Tibial artery (tissue), 4 donors: Measurements from ENCODE around the gene C3orf80.
"Not testable (repeated sequence)": the region's sequence is repeated elsewhere in the genome, so short reads cannot be mapped to it uniquely, and the experiment has no call there.

ENCODE experiments used
- DNase-seq, 2 donors: peaks; one replicate each; pipeline ENCODE4 v3.0.0-alpha.2; 2019
- H3K27ac ChIP-seq, 2 donors: fragments of 200-600 bp; sonication (generic) in 1 of 2; 1 replicate in 1 of 2; 2 replicates in 1 of 2; pipeline ENCODE4 v1.5.1; 2018 to 2019; ENCODE audit warnings: mild to moderate bottlenecking in 1 of 2
- H3K27me3 ChIP-seq, 2 donors: fragments of 200-600 bp; sonication (generic) in 1 of 2; one replicate each; pipeline versions ENCODE4 v1.5.1 to v1.6.0; 2016 to 2019
- H3K36me3 ChIP-seq, 3 donors: fragments of 200-600 bp; sonication (generic) in 2 of 3; one replicate each; pipeline ENCODE4 v1.5.1; 2016 to 2019; ENCODE audit warnings: mild to moderate bottlenecking in 2 of 3
- H3K4me1 ChIP-seq, 4 donors: fragments of 200-600 bp; sonication (generic) in 2 of 4; 1 replicate in 3 of 4; 2 replicates in 1 of 4; pipeline ENCODE4 v1.5.1; 2016 to 2019
- H3K4me3 ChIP-seq, 2 donors: fragments of 200-600 bp; sonication (generic) in 1 of 2; 1 replicate in 1 of 2; 2 replicates in 1 of 2; pipeline ENCODE4 v1.5.1; 2018 to 2019; ENCODE audit warnings: mild to moderate bottlenecking in 2 of 2
- H3K9me3 ChIP-seq, 3 donors: fragments of 200-600 bp; sonication (generic) in 1 of 3; one replicate each; pipeline ENCODE4 v1.5.1; 2016 to 2019
- intact Hi-C: fragments of 100-400 bp; cut with DNase I; formaldehyde crosslinking; loops from one replicate; pipeline ENCODE4 v1.15.0; 2023; ENCODE audit warnings: low total_unique reads
- TF ChIP-seq, protein P1 (sequence below), 2 experiments: fragments of 200-600 bp in 1 of 2; fragments of 450-650 bp in 1 of 2; IDR thresholded peaks; one replicate each; pipeline ENCODE4 v1.5.1; 2017 to 2019; ENCODE audit warnings: antibody characterized with exemption in 2 of 2, mild to moderate bottlenecking in 1 of 2, moderate library complexity in 1 of 2

C3orf80 gene

DNA sequence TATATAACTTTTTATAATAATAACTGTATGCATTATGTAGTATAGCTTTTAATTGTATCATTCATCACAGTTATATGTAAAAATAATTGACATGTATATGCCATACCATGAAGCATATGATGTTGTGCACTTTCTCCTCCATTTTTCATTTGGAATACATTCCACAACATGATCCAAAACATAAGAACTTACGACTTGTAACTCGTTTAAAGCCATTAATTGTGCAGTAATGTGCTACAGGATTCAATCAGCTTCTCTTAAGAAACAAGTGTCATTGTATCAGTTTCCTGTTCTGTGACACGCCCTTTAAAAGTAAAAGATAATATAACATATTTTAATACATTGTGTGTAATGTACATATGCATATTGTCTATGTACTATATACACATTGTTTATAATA is 2.2 kb downstream of the C3orf80 start:
- Histone ChIP-seq H3K36me3 (no peaks in the 10 kb centered on the region), H3K4me1 (peaks cover 0 to 22% (median 16%) of the 10 kb centered on the region in 4 donors), H3K27ac (no peak overlapping the region), H3K27me3 (peaks cover 0 to 21% of the 10 kb centered on the region in 2 donors), H3K4me3 (no peak overlapping the region), H3K9me3 (no peaks in the 10 kb centered on the region)
- no peak for DNase-seq
- TF ChIP-seq, protein P1, sequence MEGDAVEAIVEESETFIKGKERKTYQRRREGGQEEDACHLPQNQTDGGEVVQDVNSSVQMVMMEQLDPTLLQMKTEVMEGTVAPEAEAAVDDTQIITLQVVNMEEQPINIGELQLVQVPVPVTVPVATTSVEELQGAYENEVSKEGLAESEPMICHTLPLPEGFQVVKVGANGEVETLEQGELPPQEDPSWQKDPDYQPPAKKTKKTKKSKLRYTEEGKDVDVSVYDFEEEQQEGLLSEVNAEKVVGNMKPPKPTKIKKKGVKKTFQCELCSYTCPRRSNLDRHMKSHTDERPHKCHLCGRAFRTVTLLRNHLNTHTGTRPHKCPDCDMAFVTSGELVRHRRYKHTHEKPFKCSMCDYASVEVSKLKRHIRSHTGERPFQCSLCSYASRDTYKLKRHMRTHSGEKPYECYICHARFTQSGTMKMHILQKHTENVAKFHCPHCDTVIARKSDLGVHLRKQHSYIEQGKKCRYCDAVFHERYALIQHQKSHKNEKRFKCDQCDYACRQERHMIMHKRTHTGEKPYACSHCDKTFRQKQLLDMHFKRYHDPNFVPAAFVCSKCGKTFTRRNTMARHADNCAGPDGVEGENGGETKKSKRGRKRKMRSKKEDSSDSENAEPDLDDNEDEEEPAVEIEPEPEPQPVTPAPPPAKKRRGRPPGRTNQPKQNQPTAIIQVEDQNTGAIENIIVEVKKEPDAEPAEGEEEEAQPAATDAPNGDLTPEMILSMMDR (IDR thresholded peaks at IDR 0.05), result no peak
- intact Hi-C loops, result no loop called here

DNA sequence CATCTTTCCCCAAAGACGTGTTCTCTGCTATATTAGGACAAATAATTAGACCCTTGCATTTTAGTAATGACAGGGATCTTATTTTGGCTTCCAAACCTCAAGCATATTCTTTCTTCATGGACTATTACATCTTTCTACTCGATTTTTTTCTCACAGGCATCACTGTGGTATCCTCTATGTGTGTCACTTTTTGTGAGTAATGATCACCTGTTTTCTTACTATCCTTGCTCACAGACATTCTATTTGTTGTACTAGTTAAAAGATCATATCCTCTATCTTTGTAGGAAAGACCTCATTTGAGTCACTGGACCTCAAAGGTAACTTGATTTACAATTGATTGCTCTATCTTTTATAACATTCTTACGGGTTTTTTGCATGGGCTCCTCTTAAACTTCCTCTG is 6.8 kb downstream of the C3orf80 start:
- peaks cover 0 to under 1% (median 0%) of the 10 kb centered on the region in 4 donors for H3K4me1 ChIP-seq
- H3K9me3 ChIP-seq, result no peaks in the 10 kb centered on the region
- H3K36me3 ChIP-seq, result no peaks in the 10 kb centered on the region
- no peak overlapping the region for H3K27ac ChIP-seq
- peaks cover 0 to 13% of the 10 kb centered on the region in 2 donors for H3K27me3 ChIP-seq
- H3K4me3 ChIP-seq, result no peak overlapping the region
- TF ChIP-seq, protein P1 (IDR thresholded peaks at IDR 0.05), result no peak
- DNase-seq, result no peak
- intact Hi-C loops, result no loop called here

DNA sequence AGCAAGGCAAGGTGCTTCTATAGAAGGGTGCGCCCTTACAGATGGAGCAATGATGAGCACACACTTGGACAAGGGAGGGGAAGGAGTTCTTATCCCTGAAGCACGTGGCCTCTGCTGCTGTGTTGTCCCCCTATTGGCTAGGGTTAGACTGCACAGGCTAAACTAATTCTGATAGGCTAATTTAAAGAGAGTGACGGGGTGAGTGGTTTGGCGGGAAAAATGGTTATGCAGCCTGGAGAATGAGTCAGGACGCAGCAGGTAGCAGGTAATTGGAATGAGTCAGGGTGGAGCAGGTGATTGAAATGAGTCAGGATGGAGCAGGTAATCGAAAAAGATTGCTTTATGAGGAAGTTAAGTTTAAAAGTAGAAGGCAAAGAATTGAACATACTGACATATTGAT is 15.5 kb downstream of the C3orf80 start:
- H3K4me1 ChIP-seq, H3K4me3 ChIP-seq, H3K9me3 ChIP-seq, H3K27ac ChIP-seq, DNase-seq, H3K27me3 ChIP-seq, H3K36me3 ChIP-seq, intact Hi-C loops: not testable (repeated sequence)

DNA sequence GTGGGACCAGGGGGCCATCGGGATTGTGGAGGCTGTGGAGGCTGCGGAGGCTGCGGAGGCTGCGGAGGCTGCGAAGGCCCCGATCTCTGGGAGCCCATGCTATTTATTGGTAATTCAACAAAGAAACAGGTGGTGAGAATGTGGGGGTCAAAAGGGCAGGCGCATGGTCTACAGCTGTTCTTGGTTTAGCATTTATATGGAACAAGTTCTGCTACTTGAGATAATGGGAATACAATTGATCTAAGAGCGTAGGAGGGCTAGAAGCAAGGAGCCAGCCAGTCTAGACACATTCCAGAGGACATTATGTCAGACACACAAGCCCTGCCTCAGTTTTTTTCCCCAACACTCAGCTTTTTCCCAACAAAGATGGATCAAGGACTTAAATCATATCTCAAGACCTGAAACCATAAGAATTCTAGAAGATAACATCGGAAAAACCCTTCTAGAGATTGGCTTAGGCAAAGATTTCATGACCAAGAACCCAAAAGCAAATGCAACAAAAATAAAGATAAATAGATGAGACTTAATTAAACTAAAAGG is 20.1 kb downstream of the C3orf80 start:
- intact Hi-C loops, result no loop called here
- H3K9me3 ChIP-seq, result no peaks in the 10 kb centered on the region
- no peaks in the 10 kb centered on the region for H3K27me3 ChIP-seq
- H3K27ac ChIP-seq, result no peak overlapping the region
- TF ChIP-seq, protein P1 (IDR thresholded peaks at IDR 0.05), result no peak
- no peak for DNase-seq
- no peak overlapping the region for H3K4me3 ChIP-seq
- no peaks in the 10 kb centered on the region for H3K36me3 ChIP-seq
- H3K4me1 ChIP-seq, result no peaks in the 10 kb centered on the region

DNA sequence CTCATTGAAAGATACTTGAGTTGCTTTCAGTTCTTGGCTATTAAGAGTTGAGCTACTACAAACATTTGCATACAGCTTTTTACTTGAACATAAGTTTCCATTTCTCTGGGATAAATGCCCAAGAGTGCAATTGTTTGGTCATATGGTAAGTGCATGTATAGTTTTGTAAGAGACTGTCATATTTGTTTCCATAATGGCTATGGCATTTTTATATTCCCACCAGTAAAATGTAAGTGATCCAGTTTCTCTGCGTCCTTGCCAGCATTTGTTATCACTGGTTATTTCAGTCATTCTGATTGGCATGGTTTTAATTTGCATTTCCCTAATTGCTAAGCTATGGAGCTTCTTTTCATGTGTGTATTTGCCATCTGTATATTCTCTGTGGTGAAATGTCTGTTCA is 22.5 kb downstream of the C3orf80 start:
- Histone ChIP-seq H3K4me1 (no peaks in the 10 kb centered on the region), H3K4me3 (no peak overlapping the region), H3K36me3 (no peaks in the 10 kb centered on the region), H3K27me3 (no peaks in the 10 kb centered on the region), H3K9me3 (no peaks in the 10 kb centered on the region), H3K27ac (no peak overlapping the region)
- TF ChIP-seq, protein P1 (IDR thresholded peaks at IDR 0.05), result no peak
- DNase-seq, result no peak
- intact Hi-C loops, result no loop called here

DNA sequence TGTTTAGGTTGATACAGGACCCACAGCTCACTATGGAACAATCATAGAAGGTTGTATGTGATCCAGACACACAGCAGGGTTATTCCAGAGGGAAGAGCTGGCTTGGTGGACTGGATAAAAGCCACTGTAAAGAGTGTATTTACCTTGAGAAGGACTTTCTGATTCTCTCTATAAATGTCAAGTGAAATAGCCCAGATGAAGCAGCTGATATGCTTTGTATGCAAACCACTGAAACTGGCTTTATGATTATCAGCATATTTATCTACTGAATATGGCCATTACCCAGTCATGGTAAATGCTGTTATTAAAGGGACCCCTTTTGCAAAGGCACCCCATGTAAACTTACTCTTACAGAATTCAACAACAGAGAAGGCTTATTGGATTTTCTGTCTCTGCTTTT is 28.1 kb downstream of the C3orf80 start:
- no peaks in the 10 kb centered on the region for H3K27me3 ChIP-seq
- H3K4me1 ChIP-seq, result no peaks in the 10 kb centered on the region
- no peaks in the 10 kb centered on the region for H3K9me3 ChIP-seq
- intact Hi-C loops, result no loop called here
- DNase-seq, result no peak
- peaks cover 0 to 5% (median 5%) of the 10 kb centered on the region in 3 donors for H3K36me3 ChIP-seq
- H3K27ac ChIP-seq, result no peak overlapping the region
- TF ChIP-seq, protein P1 (IDR thresholded peaks at IDR 0.05), result no peak
- H3K4me3 ChIP-seq, result no peak overlapping the region
